DMS153 (cell line): Measurements from ENCODE around the gene DDX17.
"Not testable (repeated sequence)": the region's sequence is repeated elsewhere in the genome, so short reads cannot be mapped to it uniquely, and the experiment has no call there.

Experiments used
- DNase-seq: peaks from one replicate; lab custom pipeline; 2025; lab: John Stamatoyannopoulos, UW

DDX17 gene

DNA sequence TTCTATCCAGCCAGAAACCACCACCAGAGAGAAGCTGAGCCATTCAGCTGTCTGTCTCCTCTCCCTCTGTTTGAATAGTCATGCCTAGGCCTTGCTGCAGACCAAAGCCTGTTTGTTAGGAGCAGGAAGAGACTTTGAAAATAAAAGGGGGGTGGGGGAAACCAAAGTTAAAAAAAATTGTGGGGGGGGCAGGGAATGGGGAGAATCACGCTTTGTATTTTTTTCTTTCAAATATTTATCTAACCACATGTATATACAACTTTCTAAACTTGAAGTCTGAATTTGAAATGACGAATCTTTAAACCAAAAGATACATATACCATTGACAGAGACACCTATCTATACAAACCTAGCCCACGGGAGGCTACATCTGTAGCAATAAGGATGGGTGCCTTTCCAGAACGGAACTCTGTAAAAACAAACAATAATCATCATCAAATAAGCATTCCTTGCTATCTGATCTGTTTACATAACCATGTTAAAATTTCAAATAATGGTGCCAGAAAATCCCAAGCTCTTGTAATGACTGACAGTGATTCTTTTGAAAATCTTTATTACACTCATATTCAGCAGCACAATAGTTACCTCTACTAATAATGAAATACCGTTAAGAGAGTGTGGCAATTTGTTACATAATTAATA is 14.3 kb downstream of the DDX17 start:
- DNase-seq: no peak

DNA sequence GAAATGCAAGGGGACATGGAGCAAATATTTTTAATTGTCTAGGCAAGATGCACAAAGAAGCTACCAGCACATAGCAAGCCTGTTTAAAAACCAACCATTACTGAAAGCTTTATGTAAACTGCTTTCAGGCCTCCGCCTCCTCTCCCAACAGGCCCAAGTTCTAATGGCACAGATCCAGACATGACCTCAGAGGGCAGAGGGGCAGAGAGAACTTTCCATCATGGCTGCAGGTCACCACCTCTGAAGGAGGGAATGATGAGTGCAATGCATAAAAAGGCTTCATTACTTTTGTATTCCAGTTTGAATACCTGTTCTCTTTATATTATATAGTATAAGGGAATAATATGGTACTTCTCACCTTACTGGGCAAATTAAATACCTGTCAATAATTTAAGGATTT is 15.2 kb downstream of the DDX17 start:
- no peak for DNase-seq

DNA sequence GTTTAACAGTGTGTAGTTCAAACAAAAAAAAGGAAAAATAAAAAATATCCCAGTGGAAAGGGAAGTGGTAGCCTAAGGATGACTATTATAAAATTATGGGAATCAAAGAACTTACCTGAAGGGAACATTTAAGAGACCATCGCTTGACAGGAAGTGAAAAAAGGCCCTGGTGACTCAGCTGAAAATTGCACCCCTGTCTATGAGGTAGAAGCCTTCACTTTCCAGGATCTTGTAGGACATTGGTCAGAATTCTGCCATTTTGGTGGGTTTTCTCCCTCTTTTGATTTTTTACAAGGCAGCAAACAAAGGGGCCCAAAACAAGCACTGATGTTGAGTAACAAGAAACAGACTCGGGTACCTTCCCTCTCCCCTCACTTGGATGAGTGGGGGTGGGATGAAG is 15.6 kb downstream of the DDX17 start:
- DNase-seq: no peak

DNA sequence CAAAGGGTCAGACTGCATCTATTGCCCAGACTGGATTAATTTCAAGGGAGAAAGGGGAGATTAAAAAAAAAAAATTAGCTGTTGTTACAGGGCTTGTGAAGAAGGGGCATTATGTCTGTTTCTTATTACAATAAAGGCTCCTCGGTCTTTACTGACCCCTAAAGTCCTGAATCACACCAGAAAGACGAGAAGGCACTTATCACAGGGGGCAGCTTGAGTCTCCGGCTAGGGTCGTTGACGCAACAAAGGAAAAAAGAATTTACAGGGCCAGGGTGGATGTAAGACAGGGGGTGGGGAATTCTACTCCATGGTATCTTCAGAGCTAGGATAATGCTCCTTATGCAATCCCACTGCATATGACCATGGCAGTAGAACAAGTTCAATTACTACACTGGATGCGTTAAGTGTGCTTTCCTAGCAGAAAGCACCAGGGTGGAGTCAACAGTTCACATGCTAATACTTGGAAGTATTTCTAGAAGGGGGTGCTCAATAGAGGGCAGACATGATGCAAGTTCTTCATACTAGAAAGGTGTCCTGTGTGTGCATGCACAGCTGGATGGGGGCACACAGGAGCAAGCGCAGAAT is 16.5 kb downstream of the DDX17 start:
- no peak for DNase-seq

DNA sequence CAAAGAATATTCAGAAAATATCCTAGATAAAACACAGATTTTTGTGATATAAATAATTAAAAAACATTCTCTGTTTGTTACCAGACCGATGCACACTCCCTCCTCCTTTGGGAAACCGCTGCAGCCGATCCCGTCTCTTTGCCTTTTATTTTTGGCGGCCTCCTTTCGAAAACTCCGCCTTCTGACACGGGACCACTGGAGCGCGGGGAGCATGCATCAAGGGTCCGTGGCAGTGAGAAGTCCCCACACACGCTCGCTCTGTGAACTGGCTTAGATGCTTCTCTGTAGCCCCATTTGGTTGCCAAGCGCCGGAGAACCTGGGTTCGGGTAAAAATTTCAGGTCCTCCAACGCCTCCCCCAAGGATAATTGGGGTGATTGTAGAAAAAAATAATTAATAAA is 17.0 kb downstream of the DDX17 start:
- DNase-seq: no peak

DNA sequence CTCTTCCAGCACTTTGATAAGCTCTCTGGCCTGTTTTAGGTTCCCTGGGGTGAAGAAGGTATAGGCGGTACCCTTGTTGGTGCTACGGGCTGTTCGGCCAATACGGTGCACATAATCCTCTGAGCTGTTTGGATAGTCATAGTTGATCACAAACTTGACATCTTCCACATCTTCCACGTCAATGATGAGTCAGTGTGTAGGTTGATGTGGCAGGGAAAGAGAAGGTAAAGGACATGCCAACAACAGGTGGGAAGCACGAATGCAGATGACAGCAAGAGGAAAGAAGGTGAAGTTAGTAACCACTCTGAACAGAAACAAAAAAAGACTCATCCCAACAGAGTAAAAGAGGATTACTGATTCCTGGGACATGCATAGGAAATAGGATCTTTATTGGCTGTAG is 18.2 kb downstream of the DDX17 start:
- no peak for DNase-seq

DNA sequence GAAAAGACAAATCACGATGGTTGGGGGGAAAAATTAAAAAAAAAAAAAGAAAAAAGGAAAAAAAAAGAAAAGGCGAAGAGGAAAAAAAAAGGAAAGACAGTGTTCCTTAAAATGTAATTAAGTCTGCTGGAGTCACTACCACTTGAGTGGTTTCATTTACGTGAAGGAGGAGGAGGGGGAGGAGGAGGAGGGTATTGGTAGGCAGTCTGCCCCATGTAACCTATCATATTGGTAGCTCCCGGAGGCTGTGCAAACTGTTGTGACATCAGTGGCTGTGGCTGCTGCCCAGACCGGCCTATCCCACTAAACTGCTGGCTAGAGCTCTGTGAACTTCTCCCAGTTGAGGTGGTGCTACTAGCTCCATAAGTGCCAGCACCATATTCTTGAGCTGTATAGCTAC is 20.3 kb downstream of the DDX17 start:
- no peak for DNase-seq

DNA sequence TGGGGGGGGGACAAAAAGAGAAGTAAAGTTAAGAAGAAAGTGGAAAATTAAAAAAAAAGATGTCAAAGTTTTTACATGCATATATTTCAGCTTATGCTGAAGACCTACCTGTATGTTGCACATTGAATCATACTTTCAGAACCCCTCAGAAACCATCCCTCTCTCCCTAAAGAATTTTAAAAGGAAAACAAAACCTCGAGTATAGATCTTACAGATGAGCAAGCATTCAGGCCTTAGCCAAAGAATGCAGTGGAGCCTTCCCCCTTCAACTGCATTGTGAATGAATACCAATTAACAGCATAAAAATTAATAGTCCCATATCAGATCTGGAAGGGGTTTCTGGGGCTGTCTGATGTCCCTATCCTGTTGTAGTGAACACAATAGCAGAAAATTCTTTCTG is 21.9 kb downstream of the DDX17 start:
- no peak for DNase-seq

DNA sequence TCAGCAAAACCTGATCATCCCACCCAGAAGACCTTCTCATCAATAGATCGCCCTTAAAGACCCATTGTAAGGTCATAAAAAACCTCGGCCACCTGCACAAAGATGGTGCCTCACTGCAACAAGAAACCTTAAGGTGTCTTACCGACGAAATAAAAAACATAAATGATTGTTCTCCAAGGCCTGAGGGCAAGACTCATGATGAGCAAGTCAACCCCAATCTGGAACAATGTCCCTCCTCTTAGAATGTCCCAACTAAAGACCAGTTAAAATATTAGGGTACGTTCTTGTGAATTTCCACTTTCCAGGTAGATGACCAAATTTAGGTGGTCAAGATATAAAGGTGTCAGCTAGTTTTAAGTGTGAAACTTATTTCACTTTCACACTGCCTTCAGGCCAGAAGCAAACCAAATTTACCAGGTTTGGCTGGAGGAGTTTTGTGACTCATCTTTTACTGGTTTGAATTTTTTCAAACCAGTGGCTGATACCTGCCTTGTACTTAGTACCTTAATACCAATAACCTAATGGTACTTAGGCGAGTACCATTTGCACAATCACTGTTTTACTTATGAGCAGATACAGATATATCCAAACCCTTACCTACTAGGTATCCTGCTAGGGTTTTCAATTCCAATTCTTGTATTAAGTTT is 23.3 kb downstream of the DDX17 start:
- no peak for DNase-seq

DNA sequence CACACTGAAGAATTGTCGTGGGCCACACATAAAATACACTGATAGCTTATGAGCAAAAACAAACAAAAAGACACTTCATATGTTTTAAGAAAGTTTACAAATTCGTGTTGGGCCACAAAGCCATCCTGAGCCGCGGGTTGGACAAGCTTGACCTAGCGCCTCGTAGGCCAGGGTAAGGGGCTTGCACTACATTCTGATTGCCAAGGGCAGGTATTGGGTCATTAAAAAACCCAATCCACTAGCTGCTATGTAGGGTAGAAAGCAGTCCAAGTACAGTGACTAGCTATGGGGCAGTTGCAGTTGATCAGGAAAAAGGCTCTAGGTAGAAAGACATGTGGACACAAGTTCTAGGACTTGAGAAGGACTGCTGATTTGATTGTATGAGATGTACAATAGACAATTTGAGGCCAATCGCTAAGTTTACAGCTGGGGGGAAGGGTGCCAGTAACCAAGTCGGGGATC is 24.2 kb downstream of the DDX17 start:
- DNase-seq: no peak

DNA sequence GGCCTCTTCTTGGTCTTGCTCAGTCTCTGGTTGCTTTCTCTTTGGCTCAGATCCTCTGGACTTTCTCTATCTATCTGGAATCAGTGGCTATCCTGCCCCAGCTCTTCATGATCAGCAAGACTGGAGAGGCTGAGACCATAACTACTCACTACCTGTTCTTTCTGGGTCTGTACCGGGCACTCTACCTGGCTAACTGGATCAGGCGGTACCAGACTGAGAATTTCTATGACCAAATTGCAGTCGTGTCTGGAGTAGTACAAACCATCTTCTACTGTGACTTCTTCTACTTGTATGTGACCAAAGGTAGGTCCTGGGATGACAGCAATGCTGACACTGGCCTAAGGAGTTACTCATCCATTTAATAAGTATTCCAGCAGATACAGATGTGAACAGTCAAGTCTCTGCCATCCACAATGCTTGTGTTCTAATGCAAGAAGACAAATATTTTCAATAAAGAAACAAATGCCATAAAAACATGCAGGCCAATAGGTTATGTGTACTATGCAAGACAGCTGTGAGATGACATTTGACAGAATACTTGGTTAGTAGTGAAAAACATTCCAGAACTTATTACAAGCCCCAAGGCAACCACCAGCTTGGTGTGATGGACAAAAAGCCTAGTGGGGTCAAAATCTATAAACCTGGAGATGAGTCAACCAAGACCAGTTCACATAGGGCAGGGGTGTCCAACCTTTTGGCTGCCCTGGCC is 24.8 kb downstream of the DDX17 start:
- no peak for DNase-seq

DNA sequence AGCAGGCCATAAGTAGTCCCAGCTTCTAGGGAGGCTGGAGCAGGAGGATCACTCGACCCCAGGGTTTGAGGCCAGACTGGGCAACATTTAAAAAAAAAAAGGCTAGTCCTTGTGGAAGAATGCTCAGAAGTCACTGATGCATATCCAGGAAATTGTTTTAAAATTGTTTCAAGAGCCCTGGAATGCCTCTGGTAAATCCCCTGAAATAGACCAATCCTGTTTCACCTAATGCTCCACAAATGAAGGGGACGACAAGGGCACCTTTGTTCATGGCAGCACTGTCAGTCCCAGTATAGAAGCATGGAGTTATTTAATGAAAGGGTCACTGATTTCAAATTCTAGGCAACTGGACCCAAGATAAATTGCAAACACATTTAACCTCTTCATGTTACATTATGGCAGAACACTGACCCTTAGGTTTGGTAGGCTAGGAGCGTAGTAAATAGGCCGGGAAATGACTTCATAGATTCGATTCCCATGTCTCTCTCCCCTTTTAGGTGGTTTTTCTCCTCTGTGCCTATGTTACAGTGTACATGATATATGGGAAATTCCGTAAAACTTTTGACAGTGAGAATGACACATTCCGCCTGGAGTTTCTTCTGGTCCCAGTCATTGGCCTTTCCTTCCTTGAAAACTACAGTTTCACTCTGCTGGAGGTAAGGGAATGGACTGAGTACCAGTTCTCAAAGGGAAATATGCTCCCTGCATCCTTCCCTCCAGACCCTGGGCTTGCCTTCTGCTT is 26.8 kb downstream of the DDX17 start:
- DNase-seq: no peak

DNA sequence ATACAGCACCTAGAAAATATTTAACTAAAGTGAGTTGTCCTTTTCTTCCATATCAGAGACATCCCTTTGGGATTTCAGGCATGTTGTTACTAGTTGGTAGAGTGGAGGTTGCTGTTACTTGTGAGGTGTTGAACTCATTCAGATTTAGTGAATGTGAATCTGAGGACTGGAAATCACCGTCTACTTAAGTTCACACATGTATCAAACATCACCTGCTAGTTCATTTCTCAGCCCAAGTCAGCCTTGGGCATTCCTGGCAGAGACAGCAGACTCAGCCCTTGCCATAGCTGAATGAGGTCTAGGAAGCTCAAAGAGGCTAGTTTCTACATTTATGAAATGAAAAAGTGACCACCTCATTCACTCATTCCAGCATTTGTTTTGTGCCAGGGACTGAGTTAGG is 28.5 kb downstream of the DDX17 start:
- DNase-seq: no peak

DNA sequence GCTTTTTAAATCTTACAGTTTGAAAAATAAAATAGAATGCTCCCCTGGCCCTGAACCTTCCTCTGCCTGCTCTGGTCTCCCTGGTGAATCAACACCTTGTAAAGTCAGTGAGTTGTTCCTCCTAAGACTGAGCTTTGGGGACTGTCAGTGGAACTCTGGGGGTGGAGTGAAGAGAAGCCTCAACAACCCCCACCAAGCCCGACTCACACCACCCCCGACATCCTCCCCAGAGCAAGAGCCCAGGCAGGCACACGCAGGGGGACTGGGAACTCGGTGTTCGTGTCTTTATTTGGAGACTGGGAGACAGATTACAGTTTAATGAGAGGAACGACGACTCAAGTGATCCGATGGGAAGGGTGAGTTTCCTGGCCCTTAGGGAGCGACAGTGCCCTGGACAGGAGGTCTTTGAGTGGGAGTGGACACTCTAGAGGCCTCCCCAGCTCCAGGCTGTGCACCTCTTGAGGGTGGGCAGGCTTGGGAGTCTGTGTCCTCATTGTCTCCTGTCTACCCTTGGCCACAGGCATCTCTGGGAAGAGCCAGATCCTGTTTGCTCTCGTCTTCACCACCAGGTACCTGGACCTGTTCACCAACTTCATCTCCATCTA is 32.0 kb downstream of the DDX17 start:
- DNase-seq: no peak

DNA sequence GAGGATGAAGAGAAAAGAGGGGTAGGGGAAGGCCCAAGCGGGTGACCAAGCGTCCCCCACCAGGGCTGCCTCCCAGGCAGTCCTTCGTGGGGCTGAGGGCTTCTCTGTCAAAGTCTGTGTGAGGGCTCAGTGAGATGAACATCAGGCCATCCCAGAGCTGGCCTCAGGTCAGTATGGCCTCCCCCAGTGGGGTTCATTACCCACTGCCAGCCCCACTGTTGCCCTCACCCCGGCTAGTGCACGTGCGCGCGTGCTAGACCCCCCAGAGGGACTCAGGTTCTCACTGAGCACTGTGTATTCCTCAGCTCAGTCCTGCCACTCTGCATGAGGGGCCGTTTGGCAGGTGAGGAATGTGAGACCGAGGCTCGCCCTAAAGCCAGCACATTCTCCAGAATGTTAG is 34.9 kb downstream of the DDX17 start:
- DNase-seq: no peak

DNA sequence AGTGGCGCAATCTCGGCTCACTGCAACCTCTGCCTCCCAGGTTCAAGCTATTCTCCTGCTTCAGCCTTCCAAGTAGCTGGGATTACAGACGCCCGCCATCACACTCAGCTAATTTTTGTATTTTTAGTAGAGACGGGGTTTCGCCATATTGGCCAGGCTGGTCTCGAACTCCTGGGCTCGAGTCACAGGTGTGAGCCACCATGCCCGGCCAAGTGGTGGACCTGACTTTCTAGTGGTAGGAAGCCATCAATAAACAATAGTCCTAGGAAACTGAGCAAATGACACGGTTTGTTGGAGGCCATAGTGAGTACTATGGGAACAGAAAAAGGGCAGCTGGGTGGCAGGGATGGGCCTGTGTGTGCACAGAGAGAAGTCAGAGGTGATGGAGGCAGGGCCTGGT is 35.9 kb downstream of the DDX17 start:
- DNase-seq: not testable (repeated sequence)

DNA sequence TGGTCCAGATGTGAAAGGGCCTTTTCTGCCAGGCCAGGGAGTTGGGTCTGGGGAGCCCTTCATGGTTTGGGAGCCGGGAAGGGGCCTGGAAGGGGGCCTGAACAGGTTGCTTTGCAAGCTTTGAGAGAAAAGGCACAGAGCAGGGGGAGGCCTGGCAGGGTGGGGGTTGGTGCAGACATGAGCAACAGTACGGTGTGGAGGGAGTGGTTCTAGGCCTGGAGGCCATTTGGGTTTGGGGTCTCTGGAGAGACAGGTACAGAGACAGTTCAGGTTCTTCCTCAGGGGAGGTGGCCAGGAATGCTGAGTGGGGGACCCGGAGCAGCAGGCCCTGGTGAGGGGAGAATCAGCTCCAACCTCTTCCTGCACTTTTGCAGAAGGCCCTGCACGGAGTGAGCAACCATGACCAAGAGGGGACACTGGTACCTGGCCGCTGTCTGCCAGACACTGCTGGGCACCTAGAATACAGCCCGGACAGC is 36.8 kb downstream of the DDX17 start:
- no peak for DNase-seq

DNA sequence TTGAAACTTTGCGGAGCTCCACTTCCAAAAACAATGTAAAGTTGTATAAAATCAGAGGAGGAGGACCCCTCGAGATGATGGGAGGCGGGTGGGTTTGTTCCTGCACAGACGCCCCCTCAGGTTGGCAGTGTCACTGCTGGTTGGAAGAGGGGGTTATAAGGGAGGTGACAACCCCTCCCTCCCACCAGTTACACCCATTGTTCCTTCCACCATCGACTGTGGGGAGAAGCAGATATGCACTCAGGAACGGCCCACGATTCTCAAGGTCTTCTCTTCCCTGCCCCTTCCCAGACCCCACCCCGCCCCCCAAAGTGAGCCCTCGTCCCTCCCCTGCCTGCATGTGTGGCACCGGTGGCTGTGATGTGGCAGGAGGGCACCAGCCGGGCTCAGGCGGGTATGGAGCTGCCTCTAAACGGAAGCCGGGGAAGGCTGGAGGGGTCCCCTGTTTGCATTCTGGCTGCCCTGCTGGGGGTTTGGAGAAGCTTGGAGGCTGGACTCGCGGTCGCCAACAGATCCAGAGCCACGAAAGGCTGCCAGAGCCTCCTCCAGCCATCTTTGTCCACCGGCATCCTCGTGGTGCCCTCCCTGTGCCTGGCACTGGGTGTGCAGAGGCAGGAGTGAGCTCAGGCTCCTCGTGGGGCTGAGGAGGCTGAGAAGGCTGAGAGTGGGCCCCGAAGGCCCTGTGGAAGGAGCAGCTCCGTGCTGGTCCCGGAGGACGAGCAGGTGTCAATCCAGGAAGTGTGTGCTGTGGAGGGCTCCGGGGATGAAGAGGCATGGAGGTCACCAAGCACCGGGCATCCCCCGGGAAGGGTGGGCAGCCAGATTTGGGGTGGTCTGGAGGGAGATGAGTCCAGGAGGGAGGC is 37.4 kb downstream of the DDX17 start:
- no peak for DNase-seq

DNA sequence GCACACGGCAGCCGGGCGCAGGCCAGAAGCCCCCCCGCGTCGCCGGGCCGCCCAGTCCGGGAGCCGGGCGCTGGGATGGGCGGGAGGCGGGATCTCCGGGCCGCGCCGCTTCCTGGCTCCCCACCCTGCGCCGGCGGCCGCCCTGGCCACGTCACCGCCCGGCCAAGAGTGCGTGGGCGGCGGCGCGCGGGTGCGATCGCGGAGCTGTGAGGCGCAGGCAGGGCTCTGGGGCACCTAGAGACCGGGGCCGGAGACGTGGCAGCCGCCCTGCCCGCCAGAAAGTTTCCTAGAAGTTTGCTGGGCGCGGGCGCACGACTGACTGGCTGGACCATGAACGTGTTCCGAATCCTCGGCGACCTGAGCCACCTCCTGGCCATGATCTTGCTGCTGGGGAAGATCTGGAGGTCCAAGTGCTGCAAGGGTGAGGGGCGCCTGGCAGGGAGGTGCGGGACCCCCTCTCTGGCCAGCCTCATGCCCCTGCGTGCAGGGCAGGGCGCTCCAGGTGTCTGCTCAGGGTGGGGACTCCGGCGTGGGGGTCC is 38.1 kb downstream of the DDX17 start, which contains the start of gene KDELR3:
Gene KDELR3, plus strand, starts transcription at position 193 of the 539 bp plus-strand sequence. Its CDS starts 138 bp downstream, at position 331.
- no peak for DNase-seq

DNA sequence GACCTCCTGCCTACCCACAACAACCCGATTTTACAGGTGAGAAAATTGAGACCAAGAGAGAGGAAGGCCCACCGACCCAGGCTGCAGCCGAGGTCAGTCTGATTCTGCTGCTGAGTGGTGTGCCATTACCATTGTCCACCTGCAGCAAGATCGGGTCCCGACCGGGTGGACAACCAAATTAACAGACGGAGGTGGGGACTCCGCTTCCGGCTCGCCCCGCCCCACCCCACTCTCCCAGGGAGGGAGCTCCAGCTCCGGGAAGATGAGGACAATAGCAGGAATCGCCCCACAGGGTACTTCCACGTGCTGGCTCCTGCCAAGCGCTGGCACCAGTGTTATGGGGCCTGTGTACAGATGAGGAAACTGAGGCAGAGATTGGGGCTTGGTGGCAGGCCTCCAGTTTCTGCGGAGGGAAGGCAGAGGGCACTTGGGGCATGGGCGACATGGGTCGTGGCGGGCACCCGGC is 38.6 kb downstream of the DDX17 start:
- no peak for DNase-seq
